GM18909 (cell line): ENCODE measurements around the gene CASP10.

Source experiments
- ATAC-seq: cut with Tn5 transposase; IDR thresholded peaks from one replicate; pipeline ENCODE4 v1.9.1; 2021; ENCODE audit warnings: mild to moderate bottlenecking; ENCODE audit not compliant: unreplicated experiment, poor library complexity

Gene CASP10

DNA sequence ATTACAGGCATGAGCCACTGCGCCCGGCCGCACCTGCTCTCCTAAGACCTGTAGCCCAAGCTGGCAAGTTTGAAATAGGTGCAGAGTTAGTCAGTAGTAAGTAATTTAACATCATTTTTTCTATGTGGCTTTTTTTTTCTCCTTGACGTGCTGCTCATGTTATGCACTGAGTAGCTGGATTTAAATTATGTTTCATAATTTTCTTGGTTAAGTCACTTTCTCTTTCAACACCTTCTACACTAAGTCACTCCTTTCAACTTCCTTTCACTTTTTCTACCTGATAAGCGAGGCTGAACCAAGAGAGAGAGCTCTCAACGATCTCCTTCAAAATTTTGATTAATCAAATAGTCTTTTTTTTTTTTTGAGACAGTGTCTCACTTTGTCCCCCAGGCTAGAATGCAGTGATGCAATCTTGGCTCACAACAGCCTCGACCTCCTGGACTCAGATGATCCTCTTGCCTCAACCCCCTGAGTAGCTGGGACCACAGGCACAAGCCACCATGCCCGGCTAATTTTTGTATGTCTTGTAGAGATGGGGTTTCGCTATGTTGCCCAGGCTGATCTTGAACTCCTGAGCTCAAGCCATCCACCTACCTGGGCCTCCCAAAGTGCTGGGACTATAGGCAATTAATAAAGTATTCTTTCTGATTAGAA, 90.5 kb downstream of the CASP10 start:
- ATAC-seq: no peak

DNA sequence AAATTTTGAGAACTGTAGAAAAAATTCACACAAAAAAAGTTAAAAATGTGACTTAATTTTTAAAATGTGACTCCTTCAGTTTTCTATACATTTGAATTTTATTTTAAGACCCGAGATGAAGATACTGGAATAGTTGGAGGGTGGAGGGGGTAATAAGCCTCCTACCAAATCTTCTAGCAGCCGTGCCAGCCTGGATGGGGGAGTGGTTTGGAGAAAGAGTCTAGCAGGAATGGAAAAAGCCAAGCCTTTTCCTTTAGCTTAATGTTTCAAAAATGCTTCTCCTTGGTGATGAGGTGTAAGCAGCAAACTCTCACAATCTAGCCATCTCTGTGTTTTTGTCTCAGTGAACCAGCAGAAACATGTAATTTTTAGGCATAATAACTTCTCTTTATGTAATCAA, 92.1 kb downstream of the CASP10 start:
- ATAC-seq: no peak

DNA sequence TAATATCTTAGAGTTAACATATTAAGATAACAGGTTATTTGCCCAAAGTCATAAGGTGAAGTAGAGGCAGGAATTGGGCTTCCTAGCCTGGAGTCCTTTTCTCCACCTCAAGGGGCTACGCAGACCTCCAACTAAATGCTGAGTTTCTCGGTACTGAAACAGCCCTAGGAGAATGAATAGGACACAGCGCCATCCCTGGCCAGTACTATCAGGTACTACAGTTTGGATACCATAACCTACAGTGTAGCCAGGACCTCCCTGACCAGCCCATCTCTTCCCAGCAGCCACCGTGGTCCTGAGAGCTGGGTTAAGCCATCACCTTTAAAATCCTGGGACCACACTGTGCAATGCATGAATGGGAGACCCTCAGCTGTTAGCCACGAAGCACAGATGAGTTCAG, 93.0 kb downstream of the CASP10 start:
- ATAC-seq: no peak

DNA sequence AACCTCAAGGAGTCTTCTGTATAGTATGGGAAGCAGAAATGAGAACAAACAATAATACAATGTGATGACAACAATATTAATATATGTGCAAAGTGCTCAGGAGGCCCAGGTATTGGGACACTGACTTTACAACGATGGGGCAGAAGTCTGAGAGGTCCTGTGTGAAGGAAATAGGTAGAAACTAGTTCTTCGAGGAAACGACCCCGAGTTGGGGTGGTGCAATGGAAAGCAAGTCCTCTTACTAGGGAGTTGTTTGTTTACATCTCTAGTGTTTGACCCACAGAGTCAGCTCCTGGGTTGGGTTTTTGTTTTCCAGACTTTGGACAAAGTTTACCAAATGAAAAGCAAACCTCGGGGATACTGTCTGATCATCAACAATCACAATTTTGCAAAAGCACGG, 93.6 kb downstream of the CASP10 start:
- ATAC-seq: no peak
